ENCODE data around the gene GRAMD4.

The GRAMD4 gene

GRCh38 chr22:46727813-46728364 lies 107.7 kb downstream of the GRAMD4 start:
- no peak for DNase-seq

GRCh38 chr22:46728470-46728869 lies 108.3 kb downstream of the GRAMD4 start:
- DNase-seq: no peak

Measured in activated CD4-positive, alpha-beta T cell treated with anti-CD3 and anti-CD28 coated beads, Interleukin-2, amount 50 U/mL, for 16 hours (primary cell).